Central memory CD8-positive, alpha-beta T cell (primary cell): Measurements from ENCODE around the gene MAML3.

Experiments used
- ATAC-seq: fragments of 150-1000 bp; cut with Tn5 transposase; replicated peaks from 2 replicates; pipeline ENCODE4 v1.10.0; 2022; ENCODE audit warnings: mild to moderate bottlenecking, moderate FRiP score, moderate number of reproducible peaks; ENCODE audit not compliant: poor library complexity, severe bottlenecking; ENCODE audit errors: extremely low read depth
- DNase-seq, 2 donors: peaks; one replicate each; pipeline ENCODE4 v3.0.0; 2021; ENCODE audit warnings: low spot score in 2 of 2
- H3K27ac Mint-ChIP-seq: one replicate; pipeline ENCODE4 v1.8.0; 2022; ENCODE audit warnings: low read depth, mild to moderate bottlenecking, moderate library complexity, mixed read lengths
- H3K27me3 Mint-ChIP-seq: one replicate; pipeline ENCODE4 v1.8.0; 2022; ENCODE audit warnings: mixed read lengths
- H3K36me3 Mint-ChIP-seq: one replicate; pipeline ENCODE4 v1.8.0; 2022; ENCODE audit warnings: mild to moderate bottlenecking, moderate library complexity, mixed read lengths; ENCODE audit not compliant: insufficient read depth
- H3K4me1 Mint-ChIP-seq: one replicate; pipeline ENCODE4 v1.8.0; 2022; ENCODE audit warnings: mixed read lengths
- H3K4me3 Mint-ChIP-seq: one replicate; pipeline ENCODE4 v1.8.0; 2022; ENCODE audit warnings: mild to moderate bottlenecking, moderate library complexity, mixed read lengths
- H3K9me3 Mint-ChIP-seq: one replicate; pipeline ENCODE4 v1.8.0; 2022; ENCODE audit warnings: mixed read lengths

The MAML3 gene

GRCh38 chr4:139783741-139784484 is 370.1 kb downstream of the MAML3 start:
- Mint-ChIP-seq H3K9me3 (no peaks in the 10 kb centered on the region), H3K27me3 (peaks cover 22% of the 10 kb centered on the region), H3K36me3 (peaks cover 1% of the 10 kb centered on the region), H3K4me3 (no peak overlapping the region), H3K27ac (no peak overlapping the region), H3K4me1 (no peaks in the 10 kb centered on the region)
- no peak for ATAC-seq
- DNase-seq: no peak

- H3K36me3 Mint-ChIP-seq: peaks cover 1% of the 10 kb centered on the region
- no peaks in the 10 kb centered on the region for H3K9me3 Mint-ChIP-seq
- ATAC-seq: no peak
- H3K4me3 Mint-ChIP-seq: no peak overlapping the region
- no peaks in the 10 kb centered on the region for H3K4me1 Mint-ChIP-seq
- no peak for DNase-seq
- H3K27me3 Mint-ChIP-seq: peaks cover 13% of the 10 kb centered on the region
- no peak overlapping the region for H3K27ac Mint-ChIP-seq
These were observed 371.0 kb downstream of the MAML3 start for GRCh38 chr4:139782926-139783522.

GRCh38 chr4:139781066-139781465 is 372.9 kb downstream of the MAML3 start:
- Mint-ChIP-seq H3K36me3 (peaks cover 2% of the 10 kb centered on the region), H3K27me3 (peaks cover 4% of the 10 kb centered on the region), H3K27ac (no peak overlapping the region), H3K9me3 (no peaks in the 10 kb centered on the region), H3K4me3 (no peak overlapping the region), H3K4me1 (no peaks in the 10 kb centered on the region)
- no peak for ATAC-seq
- DNase-seq: no peak

DNA sequence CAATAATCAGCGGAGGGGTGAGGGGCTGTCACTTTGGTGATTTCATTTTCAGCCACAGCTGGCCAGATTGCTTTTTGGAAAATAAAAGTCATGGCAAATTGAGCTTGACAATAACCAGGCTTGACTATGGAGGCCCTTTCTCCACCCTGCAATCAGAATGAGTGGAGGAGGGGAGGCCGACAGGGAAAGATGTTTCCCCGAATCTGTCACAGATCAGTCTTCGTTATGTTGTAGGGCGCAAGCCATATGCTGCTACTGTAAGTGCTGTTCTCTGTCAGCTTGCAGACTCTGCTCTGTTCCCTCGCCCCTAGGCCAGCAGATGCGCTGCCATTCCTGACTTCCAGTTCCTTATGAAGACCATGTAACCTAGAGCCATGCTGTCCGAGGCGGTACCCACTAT is 374.3 kb downstream of the MAML3 start:
- no peaks in the 10 kb centered on the region for H3K9me3 Mint-ChIP-seq
- no peak overlapping the region for H3K4me3 Mint-ChIP-seq
- peaks cover 3% of the 10 kb centered on the region for H3K36me3 Mint-ChIP-seq
- ATAC-seq (no peak), DNase-seq (no peak)
- no peak overlapping the region for H3K27ac Mint-ChIP-seq
- no peaks in the 10 kb centered on the region for H3K4me1 Mint-ChIP-seq
- peaks cover 10% of the 10 kb centered on the region for H3K27me3 Mint-ChIP-seq

DNA sequence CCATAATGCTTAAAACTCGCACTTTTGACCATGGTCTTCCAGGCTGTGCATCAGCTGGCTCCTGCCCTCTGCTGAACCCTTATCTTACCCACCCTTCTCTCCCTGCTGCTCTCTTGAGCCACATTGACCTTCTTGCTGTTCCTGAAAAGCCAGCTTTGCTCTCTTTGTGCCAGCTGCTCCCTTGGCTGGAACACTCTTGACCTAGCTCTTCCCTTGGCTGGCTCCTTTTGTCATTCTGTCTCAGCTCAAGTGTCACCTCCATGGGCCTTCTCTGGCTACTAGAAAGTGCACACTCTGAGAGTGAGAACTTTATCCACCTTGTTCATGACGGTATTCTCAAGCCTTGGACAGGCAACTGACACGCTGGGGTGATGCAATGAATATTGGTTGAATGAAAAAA is 376.2 kb downstream of the MAML3 start:
- H3K27me3 Mint-ChIP-seq: peaks cover 10% of the 10 kb centered on the region
- no peak overlapping the region for H3K4me3 Mint-ChIP-seq
- no peak for ATAC-seq

GRCh38 chr4:139776235-139776634 is 377.7 kb downstream of the MAML3 start:
- no peak for DNase-seq
- H3K27me3 Mint-ChIP-seq: peaks cover 10% of the 10 kb centered on the region
- no peak for ATAC-seq
- no peaks in the 10 kb centered on the region for H3K9me3 Mint-ChIP-seq
- H3K4me3 Mint-ChIP-seq: no peak overlapping the region
- no peak overlapping the region for H3K27ac Mint-ChIP-seq
- H3K36me3 Mint-ChIP-seq: peaks cover 3% of the 10 kb centered on the region
- H3K4me1 Mint-ChIP-seq: no peaks in the 10 kb centered on the region

More for the DNA sequence above, 376.2 kb downstream of the MAML3 start:
- Mint-ChIP-seq H3K9me3 (no peaks in the 10 kb centered on the region), H3K4me1 (no peaks in the 10 kb centered on the region), H3K27ac (no peak overlapping the region), H3K36me3 (peaks cover 3% of the 10 kb centered on the region)
- DNase-seq: no peak

DNA sequence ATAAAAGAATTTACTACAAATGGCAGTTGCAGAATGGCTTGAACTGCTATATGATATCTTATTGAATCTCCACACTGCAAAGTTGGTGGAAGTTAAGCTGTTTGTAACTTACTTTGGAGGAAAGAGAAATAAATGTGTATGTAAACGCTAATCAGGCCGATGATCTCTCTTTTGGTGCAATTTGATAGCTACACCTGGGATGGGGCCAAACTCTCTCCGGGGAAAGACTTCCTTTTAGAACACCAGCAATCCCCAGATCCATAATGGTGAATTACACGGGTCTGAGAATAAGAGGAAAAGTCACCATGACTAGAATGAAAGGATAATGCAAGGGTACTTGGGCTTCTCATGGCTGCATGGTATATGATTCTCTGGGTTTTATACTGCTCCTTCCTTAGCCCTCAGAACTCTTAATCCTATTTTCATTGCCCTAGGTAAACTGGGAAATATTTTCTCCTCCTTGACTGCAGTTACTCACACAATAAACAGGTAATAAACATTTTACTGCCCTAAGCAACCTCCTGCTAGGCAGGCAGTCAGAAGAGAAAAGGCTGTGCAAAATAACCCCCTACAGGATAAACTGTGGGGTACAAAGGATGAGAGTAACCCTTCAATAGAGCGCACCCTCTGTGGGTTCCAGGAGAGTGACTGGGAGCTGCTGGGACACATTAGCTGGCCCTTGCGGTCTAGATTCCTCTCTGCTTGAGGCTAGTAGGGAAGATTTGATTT is 379.1 kb downstream of the MAML3 start:
- Mint-ChIP-seq H3K27ac (no peak overlapping the region), H3K27me3 (peaks cover 10% of the 10 kb centered on the region), H3K36me3 (peaks cover 2% of the 10 kb centered on the region), H3K4me1 (no peaks in the 10 kb centered on the region), H3K4me3 (no peak overlapping the region), H3K9me3 (no peaks in the 10 kb centered on the region)
- DNase-seq (no peak), ATAC-seq (no peak)

DNA sequence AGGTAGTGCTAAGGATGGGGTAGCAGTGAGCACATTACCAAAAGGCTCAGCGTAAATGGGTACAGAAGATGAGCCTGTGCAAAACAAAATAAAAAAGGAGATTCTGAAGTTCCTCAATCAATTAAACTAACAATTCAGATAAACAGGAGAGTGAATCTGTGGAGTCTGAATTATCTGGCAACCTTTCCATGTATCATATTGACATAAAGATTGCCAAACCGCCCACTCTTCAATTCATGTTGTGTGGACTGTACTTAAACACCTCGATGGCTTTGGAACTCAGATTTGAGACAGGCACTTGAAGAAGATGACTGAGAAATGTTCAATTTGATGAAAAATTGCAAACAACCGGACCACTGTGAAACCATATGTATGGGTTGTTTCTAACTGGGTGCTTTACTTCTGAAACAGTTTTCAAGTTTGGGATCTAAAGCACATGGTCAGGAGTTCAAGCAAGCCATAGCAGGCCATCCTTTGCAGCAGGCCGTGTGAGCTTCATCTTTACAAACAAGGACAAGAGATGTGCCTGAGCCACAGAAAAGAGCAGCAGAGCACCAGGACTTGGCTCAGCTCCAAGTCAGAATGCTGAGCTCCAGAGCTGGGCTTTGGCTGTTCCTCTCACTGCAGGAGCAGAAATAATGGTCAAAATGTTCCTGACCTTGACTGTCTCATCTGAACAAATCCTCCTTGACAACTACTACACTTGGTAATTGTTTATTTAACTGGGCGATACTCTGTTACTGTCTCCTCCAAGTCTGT is 380.2 kb downstream of the MAML3 start:
- no peak for DNase-seq
- H3K4me1 Mint-ChIP-seq: no peaks in the 10 kb centered on the region
- ATAC-seq: no peak
- peaks cover 10% of the 10 kb centered on the region for H3K27me3 Mint-ChIP-seq
- H3K36me3 Mint-ChIP-seq: peaks cover 2% of the 10 kb centered on the region
- H3K4me3 Mint-ChIP-seq: no peak overlapping the region
- H3K9me3 Mint-ChIP-seq: no peaks in the 10 kb centered on the region
- no peak overlapping the region for H3K27ac Mint-ChIP-seq

DNA sequence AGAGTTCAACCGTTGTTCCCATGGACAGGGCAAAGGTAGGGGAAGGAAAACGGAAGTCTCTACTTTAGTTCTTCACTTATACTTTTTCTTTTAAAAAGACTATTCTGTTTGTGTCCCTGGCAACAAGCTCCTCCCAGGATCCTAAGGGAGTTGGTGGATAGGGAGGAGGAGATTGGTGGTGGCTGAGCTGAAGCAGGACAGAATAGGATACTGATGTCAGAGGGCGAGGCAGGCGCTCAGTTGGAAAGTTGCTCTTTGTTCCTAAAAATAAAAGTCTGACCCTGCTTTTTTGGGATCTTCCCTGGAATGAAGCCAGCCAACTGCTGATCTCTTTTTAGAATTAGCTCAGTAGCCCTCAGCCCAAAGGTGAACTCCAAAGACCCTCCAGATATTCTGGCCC is 383.6 kb downstream of the MAML3 start:
- DNase-seq: no peak
- ATAC-seq: no peak
- Mint-ChIP-seq H3K27me3 (no peaks in the 10 kb centered on the region), H3K4me1 (no peaks in the 10 kb centered on the region), H3K9me3 (no peaks in the 10 kb centered on the region), H3K4me3 (no peak overlapping the region), H3K27ac (no peak overlapping the region), H3K36me3 (peaks cover 2% of the 10 kb centered on the region)

DNA sequence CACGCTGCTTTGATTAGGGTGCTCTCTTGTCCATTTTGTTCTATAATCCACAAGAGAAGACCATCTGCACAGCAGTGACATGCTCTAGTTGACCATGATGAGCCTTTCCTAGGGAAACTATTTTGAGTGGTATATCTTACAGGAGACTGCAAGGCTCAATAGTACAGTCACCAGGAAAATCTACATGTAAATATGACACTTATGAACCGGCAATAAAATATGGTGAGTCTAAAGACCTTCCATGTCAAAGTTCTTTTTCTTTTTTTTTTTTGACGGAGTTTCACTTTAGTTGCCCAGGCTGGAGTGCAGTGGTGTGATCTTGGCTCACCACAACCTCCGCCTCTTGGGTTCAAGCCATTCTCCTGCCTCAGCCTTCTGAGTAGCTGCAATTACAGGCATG is 384.6 kb downstream of the MAML3 start:
- no peaks in the 10 kb centered on the region for H3K9me3 Mint-ChIP-seq
- peaks cover 2% of the 10 kb centered on the region for H3K36me3 Mint-ChIP-seq
- no peak for DNase-seq
- H3K27ac Mint-ChIP-seq: no peak overlapping the region
- no peaks in the 10 kb centered on the region for H3K4me1 Mint-ChIP-seq
- no peaks in the 10 kb centered on the region for H3K27me3 Mint-ChIP-seq
- no peak overlapping the region for H3K4me3 Mint-ChIP-seq
- no peak for ATAC-seq

- ATAC-seq (no peak), DNase-seq (no peak)
- H3K9me3 Mint-ChIP-seq: no peaks in the 10 kb centered on the region
- H3K4me3 Mint-ChIP-seq: no peak overlapping the region
- no peaks in the 10 kb centered on the region for H3K27me3 Mint-ChIP-seq
- no peaks in the 10 kb centered on the region for H3K4me1 Mint-ChIP-seq
- peaks cover 2% of the 10 kb centered on the region for H3K36me3 Mint-ChIP-seq
- no peak overlapping the region for H3K27ac Mint-ChIP-seq
These were observed 385.1 kb downstream of the MAML3 start for GRCh38 chr4:139768896-139769295.

- DNase-seq (no peak), ATAC-seq (no peak)
- Mint-ChIP-seq H3K27me3 (no peaks in the 10 kb centered on the region), H3K9me3 (no peaks in the 10 kb centered on the region), H3K27ac (no peak overlapping the region), H3K4me3 (no peak overlapping the region), H3K4me1 (no peaks in the 10 kb centered on the region), H3K36me3 (peaks cover 2% of the 10 kb centered on the region)
These were observed 385.6 kb downstream of the MAML3 start for GRCh38 chr4:139768366-139768765.
